NCI-H1092 treated with DMSO at 0.1 percent for 48 hours (cell line): ENCODE measurements around the gene SSH2.
"Not testable (repeated sequence)": the region's sequence is repeated elsewhere in the genome, so short reads cannot be mapped to it uniquely, and the experiment has no call there.

Source experiments
- DNase-seq: peaks from one replicate; lab custom pipeline; 2025; lab: John Stamatoyannopoulos, UW

The SSH2 gene

DNA sequence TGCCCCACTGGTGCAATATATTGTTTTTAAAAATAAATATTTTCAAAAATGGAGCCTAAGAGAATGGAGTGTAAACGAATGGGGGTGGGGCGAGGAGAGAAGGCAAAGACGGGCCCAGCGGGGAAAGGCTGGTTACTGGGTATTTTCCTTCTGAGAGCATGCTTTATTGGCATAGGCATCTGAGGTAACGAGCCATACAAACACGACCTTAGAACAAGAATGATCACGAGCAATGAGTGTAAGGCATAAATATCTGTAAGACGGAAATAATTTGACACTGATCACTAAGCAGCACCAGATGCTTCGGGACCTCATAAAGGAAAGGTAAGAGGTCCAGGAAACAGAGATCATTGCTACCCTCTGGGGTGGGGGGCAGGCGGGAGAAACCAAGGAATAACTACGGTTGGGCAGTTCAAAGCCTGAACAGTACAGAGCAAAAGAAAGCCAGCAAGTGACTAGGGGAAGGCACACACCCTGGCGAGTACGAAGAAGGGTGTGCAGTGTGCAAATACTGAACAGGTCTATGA, 959 bp downstream of the SSH2 start:
- DNase-seq: peak; percentile 61

DNA sequence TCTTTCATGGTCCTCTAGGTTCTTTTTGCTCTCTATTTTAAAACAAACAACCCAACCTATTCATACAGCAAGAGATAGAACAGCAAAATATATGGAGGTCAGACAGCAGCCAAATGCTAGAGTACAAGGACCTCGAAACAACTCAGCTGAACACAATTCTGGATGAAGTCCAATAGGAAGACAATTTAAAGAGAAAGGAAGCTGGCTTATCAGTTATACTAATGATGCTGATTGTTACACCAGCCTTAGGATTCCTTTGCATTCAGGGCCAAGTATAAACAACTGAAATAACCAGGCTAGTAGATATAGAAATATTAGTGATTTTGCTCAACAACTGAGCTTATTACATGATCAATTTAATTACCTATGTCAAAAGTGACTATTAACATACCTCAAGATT, 2.5 kb downstream of the SSH2 start:
- no peak for DNase-seq

- no peak for DNase-seq
These were observed 5.2 kb downstream of the SSH2 start for GRCh38 chr17:29924786-29925185.

DNA sequence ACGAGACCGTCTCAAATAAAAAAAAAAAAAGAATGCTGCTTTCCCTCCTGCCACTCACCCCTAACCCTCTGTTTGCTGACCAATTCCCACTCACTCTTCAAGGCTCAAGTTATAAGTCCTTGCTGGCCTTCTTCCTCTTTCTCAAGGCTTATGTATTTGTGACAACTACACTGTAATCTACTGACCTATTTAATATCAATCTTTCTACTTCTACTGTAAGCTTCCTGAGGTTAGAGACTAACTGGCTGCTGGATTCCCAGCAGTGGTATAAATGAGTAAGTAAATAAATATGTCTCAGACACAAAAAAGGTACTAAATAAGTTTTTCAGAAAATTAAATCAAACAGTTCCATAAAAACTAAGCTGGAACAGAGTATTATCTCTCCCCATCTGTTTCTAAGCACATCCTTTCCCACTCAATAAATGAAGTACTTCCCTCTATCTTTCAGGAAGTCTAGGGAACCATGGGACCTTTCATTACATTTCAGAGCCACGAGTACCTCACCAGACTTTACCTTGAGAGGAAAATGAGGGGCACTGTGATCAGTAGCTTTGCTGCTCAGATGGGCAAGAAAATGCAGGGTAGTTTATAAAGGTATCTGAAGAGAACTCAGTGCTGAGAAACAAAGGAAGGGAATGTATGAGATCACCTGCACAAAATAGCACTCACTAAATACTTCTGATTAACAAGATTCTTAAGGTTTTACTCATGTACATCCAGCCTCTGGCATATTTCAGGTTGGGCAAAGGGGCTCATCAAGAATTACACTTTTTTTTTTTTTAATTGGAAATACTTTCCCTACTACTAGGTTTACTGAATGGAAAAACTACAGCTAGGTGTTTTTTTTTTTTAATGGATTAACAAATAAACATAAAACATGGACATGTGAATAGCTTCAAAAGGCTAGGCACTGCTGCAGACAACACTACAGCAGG, 10.8 kb downstream of the SSH2 start:
- no peak for DNase-seq

GRCh38 chr17:29918016-29918415, 12.0 kb downstream of the SSH2 start:
- no peak for DNase-seq

DNA sequence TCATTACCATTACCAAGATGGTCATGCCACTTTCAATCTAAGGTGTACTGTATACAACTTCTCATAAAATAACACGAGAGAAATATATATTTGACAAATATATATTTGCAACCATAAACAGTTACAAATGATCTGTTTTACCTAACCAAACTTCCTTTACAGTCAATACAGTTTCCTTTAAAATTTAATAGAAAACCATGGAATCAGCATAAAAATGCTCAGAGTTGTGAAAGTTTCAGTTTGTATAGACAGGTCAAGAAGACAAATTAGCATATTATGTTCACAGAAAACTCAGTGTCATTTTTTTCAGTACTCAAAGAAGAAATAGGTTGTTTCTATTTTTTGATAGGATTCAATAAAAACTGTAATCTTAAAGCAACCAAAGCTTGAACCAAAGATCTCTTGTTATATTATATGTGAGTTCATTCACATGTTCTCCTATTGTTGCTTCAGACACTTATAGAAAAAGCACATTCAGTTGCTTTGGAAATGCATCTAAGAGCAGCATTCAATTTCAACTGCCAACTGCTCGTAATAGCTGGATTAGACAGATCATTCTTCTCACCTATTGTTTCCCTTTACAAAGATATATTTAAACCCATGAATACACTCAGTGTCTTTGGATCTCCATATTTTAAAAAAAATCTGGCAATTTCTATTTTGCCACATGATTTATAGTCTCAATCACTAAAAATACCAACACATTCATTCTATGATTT, 15.1 kb downstream of the SSH2 start:
- DNase-seq: no peak

GRCh38 chr17:29911641-29912177, 18.3 kb downstream of the SSH2 start:
- DNase-seq: no peak

DNA sequence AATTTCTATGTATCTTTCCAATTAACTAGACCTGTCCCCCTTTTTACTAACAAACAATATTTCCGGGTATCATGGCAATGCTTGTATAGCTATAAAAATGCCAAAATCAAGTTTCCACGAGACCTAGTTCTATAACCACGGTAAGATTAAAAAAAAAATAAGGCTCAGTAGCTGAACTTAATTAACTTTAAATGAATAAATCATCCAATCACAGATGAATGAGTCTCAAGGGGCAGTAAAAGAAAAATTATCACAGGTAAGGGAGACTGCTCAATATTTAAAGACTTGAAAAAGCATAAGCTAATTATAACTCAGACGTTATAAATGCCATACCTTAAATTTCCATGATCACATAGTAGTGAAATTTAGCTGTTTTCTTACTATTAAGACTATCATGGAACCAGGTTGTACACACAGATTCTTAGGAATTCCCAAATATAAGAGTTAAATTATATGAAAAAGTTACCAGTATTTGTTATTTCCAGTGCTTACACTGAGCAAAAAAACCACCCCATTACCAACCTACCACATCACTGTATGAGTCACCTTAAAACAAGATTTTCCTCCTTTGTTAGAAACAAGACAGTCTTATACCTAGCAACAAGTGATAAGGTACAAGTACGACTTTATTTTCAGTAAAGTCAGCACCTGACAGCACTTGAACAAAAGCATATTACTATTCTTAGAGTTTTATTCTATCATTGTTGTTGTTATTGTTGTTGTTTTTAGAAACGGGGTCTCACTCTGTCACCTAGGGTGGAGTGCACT, 20.6 kb downstream of the SSH2 start:
- DNase-seq: no peak

DNA sequence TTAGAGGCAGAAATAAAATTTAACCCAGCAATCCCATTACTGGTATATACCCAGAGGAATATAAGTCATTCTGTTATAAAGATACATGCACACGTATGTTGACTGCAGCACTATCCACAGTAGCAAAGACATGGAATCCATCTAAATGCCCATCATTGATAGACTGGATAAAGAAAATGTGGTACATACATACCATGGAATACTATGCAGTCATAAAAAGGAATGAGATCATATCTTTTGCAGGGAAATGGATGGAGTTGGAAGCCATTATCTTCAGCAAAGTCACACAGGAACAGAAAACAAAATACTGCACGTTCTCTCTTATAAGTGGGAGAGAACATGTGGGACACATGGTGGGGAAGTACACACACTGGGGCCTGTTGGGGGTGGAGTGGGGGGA, 23.1 kb downstream of the SSH2 start:
- no peak for DNase-seq

GRCh38 chr17:29905879-29906167, 24.2 kb downstream of the SSH2 start:
- DNase-seq: no peak

- no peak for DNase-seq
These were observed 24.7 kb downstream of the SSH2 start for GRCh38 chr17:29905086-29905878.

DNA sequence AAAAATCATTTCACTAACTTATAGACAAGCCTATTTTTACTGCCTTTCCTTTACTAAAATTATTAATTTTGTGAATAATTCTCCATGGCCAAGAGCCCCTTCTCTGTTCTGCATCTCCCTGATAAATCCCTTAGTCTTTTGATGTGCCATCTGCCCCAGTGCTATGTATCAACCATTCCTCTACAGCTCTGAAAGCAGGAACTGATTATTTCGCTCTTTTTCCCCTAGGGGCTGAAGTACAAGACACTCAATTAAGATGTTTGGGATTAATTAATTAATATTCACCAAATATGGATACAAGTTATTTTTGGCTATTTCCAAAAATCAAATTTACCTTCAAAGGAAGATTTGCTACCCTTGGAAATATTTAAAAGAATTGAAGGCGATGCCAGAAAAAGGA, 26.6 kb downstream of the SSH2 start:
- no peak for DNase-seq

GRCh38 chr17:29897136-29897535, 32.9 kb downstream of the SSH2 start:
- not testable (repeated sequence) for DNase-seq

DNA sequence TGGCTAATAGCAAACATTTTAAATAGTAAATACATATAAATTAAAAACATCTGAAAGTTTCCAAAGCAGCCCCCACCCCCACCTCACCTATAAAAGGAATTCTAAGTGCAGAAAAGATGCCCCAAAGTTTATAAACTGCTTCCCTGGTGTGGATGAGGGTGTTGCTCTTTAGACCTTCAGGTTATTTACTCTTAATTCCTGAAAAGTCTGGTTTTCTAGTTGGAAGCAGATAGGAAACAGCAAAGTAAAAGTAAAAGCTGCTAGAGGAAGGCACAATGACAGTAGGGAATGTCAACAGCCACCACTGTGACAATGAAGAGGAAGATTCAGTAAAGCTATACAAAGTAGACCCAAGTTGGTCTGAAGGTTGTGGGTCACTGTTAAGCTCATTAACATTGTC, 37.8 kb downstream of the SSH2 start:
- no peak for DNase-seq

DNA sequence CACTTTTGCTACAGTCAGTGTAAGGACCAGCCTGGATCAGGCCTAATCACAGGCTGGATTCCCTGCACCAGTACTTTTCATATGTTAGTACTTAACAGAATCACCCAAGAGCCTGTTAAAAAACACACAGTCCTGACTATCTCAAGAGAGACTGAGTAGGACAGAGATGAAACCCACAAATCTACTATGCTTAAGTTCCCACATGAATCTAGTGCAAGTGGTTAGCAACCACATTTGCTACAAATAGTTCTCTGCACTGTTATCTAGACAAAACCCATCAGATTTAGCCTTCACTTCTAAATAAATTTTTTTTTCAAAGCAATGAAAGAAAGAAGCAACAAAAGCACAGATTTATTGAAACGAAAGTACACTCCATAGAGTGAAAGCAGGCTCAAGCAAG, 38.9 kb downstream of the SSH2 start:
- no peak for DNase-seq

DNA sequence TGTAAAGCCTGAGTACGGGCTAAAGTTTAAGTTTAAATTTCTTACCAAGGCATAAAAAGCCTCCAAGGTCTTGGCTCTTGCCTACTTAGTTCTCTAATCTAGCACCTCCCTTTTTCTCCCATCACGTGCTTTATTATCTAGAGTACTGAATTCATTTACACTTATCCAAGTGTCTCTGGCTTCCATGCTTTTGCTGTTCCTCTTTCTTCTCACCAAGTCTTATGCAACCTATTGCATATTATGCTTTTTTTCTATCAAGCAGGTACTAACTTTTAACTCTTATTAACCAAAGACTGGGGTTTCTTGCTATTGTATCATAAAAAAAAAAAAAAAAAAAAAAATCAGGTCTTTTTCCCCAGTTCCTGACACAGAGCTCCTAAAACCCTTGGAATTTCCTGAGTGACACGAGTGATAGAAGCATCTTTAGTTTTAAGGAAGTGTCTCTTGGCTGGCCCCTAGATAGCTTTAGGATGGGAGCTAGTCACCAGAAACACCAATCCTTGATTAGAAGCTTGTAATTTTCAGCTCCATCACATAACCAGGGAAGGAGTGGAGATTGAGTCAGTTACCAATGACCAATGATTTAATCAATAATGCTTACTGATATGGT, 44.9 kb downstream of the SSH2 start:
- DNase-seq: no peak

DNA sequence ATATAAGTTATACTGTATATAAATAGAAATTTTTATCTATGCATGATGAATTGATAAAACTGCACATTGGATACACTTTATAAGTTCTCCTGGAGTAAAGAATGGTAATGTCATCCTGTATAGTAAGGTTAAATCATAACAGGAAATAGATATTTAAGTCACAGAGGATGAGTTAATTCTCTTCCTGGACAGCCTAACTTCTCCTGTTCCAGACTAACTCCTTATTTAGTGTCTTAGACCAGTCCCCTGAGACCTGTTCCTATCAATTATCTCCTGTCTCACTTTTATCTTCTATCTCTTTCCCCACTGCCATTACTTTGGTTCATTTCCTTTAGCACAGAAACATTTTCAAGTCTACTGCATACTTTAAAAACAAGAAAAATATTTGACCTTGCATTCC, 46.5 kb downstream of the SSH2 start:
- no peak for DNase-seq

GRCh38 chr17:29881256-29881655, 48.8 kb downstream of the SSH2 start:
- no peak for DNase-seq

- no peak for DNase-seq
These were observed 50.0 kb downstream of the SSH2 start for GRCh38 chr17:29880031-29880430.

DNA sequence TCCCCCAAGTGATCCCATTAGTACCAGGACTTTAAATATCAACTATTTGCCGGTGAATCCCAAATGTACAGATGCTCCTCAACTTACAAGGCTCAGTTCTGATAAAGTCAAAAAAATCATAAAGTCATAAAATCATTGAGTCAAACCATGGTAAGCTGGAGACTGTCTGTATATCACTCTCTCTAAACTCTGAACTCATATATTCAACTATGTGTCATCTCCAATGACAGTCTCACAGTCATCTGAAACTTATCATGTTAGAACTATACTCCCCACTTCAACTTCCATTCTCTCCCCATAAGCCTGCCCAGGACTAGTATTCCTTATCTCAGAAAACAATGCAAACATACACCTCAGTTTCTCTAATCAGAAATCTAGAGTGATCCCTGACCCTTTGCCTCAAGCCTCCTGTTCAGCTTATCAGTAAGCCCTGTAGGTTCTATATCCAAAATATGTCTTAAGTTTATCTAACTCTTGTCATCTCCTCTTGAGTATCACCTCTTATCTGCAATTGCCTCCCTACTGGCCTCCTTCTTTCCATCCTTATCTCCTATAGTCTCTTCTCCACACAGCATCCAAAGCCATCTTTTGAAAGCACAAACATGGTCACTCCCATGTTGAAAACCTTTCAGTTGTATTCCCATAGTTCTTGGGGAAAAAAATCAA, 55.0 kb downstream of the SSH2 start:
- DNase-seq: no peak
